HepG2 (cell line): ENCODE measurements around the gene SPATA33. TPM values are rescaled to one million over a fixed set of nuclear protein-coding genes. Genes with fewer than 3 reads are reported as not detected.

ENCODE experiments used
- E2F5 ChIP-seq: sonication (generic); formaldehyde crosslinking; conservative IDR thresholded peaks from 2 replicates; pipeline ENCODE4 v1.4.0; 2020; ENCODE audit warnings: missing genetic modification reagents
- GMEB2 ChIP-seq: IDR thresholded peaks from 2 replicates; pipeline ENCODE4 v1.6.1; 2016; ENCODE audit warnings: missing biosample characterization, missing genetic modification reagents, low read depth
- HDAC2 ChIP-seq: sonication (generic); formaldehyde crosslinking; IDR thresholded peaks from 2 replicates; pipeline ENCODE4 v1.4.0; 2020; ENCODE audit warnings: missing genetic modification reagents
- MED8 ChIP-seq: sonication (generic); formaldehyde crosslinking; IDR thresholded peaks from 2 replicates; pipeline ENCODE4 v1.8.1; 2023; ENCODE audit warnings: mild to moderate bottlenecking, missing genetic modification reagents; ENCODE audit not compliant: insufficient replicate concordance
- MNT ChIP-seq: fragments of 450-650 bp; IDR thresholded peaks from 2 replicates; pipeline ENCODE4 v1.6.1; 2016
- NFE2 ChIP-seq: sonication (generic); formaldehyde crosslinking; IDR thresholded peaks from 2 replicates; pipeline ENCODE4 v1.4.0; 2020; ENCODE audit warnings: missing genetic modification reagents
- NFE2L1 ChIP-seq: sonication (generic); formaldehyde crosslinking; IDR thresholded peaks from 2 replicates; pipeline ENCODE4 v1.4.0; 2020; ENCODE audit warnings: missing genetic modification reagents, mild to moderate bottlenecking, borderline replicate concordance
- NFIC ChIP-seq: IDR thresholded peaks from 2 replicates; pipeline ENCODE4 v1.6.1; 2012; ENCODE audit warnings: mild to moderate bottlenecking, low read length, inconsistent platforms
- NRL ChIP-seq: sonication (generic); formaldehyde crosslinking; IDR thresholded peaks from 2 replicates; pipeline ENCODE4 v1.5.0; 2020; ENCODE audit warnings: missing genetic modification reagents, mild to moderate bottlenecking, moderate library complexity, borderline replicate concordance
- PLRG1 ChIP-seq: fragments of 450-650 bp; conservative IDR thresholded peaks from 2 replicates; pipeline ENCODE4 v1.6.1; 2016
- RFX1 ChIP-seq: fragments of 450-650 bp; IDR thresholded peaks from 2 replicates; pipeline ENCODE4 v1.6.1; 2017
- SIN3B ChIP-seq: fragments of 150-350 bp; IDR thresholded peaks from 2 replicates; pipeline ENCODE4 v1.6.1; 2014; ENCODE audit warnings: low read length
- STAG1 ChIP-seq: sonication (generic); formaldehyde crosslinking; IDR thresholded peaks from 2 replicates; pipeline ENCODE4 v1.4.0; 2020; ENCODE audit warnings: missing genetic modification reagents
- TP53 ChIP-seq: sonication (generic); formaldehyde crosslinking; conservative IDR thresholded peaks from 2 replicates; pipeline ENCODE4 v1.4.0; 2020; ENCODE audit warnings: missing genetic modification reagents
- ZBTB20 ChIP-seq: sonication (generic); formaldehyde crosslinking; IDR thresholded peaks from 2 replicates; pipeline ENCODE4 v1.8.1; 2023; ENCODE audit warnings: missing genetic modification reagents, low read depth, mild to moderate bottlenecking, borderline replicate concordance
- ZEB1 ChIP-seq: IDR thresholded peaks from 2 replicates; pipeline ENCODE4 v1.6.1; 2012; ENCODE audit warnings: mild to moderate bottlenecking, low read depth, inconsistent platforms; ENCODE audit not compliant: insufficient replicate concordance
- ZNF607 ChIP-seq: sonication (generic); formaldehyde crosslinking; IDR thresholded peaks from 2 replicates; pipeline ENCODE4 v1.5.1; 2020; ENCODE audit warnings: missing genetic modification reagents, mild to moderate bottlenecking, borderline replicate concordance
- ZSCAN31 ChIP-seq: sonication (generic); formaldehyde crosslinking; IDR thresholded peaks from 2 replicates; pipeline ENCODE4 v1.5.0; 2020; ENCODE audit warnings: low read depth, mild to moderate bottlenecking, missing genetic modification reagents
- polyA plus RNA-seq, 8 experiments: library from polyadenylated mRNA; depleted of rRNA in 3 of 8; stranded (reverse) in 7 of 8; unstranded in 1 of 8; fragments of >200 nt; fragmentation: Illumina TruSeq in 4 of 8; extraction: Trizol in 4 of 8; gene quantifications; 2 replicates each; pipeline versions ENCODE4 v1.2.1 to v1.2.3, GENCODE V29; 2011 to 2016; ENCODE audit warnings: low read depth in 4 of 8, missing spikeins in 1 of 8, mixed read lengths in 1 of 8; ENCODE audit not compliant: insufficient read depth in 1 of 8
- total RNA-seq, 5 experiments: library from RNA; depleted of rRNA; stranded (reverse); fragments of >200 nt; fragmentation: Illumina TruSeq; extraction: Trizol; gene quantifications; 2 replicates each; pipeline ENCODE4 v1.2.3, GENCODE V29; 2016; ENCODE audit warnings: low read depth in 1 of 5
- TF ChIP-seq, protein P1 (sequence below): sonication (generic); formaldehyde crosslinking; IDR thresholded peaks from 2 replicates; pipeline ENCODE4 v1.9.0; 2022; ENCODE audit warnings: missing genetic modification reagents, mild to moderate bottlenecking, borderline replicate concordance
- TF ChIP-seq, protein P2 (sequence below): sonication (generic); formaldehyde crosslinking; IDR thresholded peaks from 2 replicates; pipeline ENCODE4 v1.8.1; 2022; ENCODE audit warnings: mild to moderate bottlenecking, missing genetic modification reagents

The SPATA33 gene
- total and polyA plus RNA-seq, 2 of the 13 experiments (the other 11 are each of a cell fraction or from before 2014, with no cell fraction given): 5.7 to 11.0 TPM

DNA sequence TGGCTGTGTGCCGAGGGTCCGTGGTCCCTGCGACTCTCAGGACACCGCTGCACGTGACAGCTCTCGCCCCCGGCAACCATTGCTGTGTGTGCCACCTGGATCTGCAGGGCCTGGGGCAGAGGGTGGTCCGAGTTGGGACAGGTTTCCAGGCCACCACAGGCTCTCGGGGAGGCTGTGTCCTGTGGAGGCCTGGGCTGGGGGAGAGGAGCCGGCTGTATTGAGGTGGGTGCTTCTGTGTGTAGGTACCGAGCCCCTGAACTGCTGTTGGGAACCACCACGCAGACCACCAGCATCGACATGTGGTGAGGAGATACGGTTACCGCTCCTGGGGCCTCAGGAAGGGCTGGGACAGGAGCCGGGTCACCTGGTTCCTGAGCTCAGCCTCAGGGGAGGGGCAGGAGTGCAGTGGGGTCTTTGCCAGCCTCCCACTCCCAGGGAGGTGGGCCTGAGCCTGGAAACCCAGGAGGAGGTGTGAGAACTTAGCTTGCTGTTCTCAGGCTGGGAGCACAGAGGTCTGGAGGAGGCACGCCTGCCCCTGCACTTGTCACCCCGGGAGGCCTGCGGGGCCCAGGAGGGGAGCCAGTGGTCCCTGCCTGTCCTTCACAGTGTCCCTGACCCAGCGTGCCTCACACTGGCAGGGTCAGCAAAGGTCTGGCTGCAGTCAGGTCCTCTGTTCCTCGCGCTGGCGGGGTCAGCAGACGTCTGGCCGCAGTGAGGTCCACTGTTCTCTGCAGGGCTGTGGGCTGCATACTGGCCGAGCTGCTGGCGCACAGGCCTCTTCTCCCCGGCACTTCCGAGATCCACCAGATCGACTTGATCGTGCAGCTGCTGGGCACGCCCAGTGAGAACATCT is 36.5 kb downstream of the SPATA33 start (continued):
- no peak for TF ChIP-seq E2F5 (CRISPR knock-in tag)
- no peak; the same call in none of the 2 replicates for TF ChIP-seq HDAC2 (CRISPR knock-in tag)
- TF ChIP-seq MNT: no peak
- TF ChIP-seq STAG1 (CRISPR knock-in tag): no peak
- no peak for TF ChIP-seq GMEB2 (CRISPR knock-in tag)
- no peak for TF ChIP-seq RFX1
- TF ChIP-seq, protein P1, sequence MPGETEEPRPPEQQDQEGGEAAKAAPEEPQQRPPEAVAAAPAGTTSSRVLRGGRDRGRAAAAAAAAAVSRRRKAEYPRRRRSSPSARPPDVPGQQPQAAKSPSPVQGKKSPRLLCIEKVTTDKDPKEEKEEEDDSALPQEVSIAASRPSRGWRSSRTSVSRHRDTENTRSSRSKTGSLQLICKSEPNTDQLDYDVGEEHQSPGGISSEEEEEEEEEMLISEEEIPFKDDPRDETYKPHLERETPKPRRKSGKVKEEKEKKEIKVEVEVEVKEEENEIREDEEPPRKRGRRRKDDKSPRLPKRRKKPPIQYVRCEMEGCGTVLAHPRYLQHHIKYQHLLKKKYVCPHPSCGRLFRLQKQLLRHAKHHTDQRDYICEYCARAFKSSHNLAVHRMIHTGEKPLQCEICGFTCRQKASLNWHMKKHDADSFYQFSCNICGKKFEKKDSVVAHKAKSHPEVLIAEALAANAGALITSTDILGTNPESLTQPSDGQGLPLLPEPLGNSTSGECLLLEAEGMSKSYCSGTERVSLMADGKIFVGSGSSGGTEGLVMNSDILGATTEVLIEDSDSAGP (CRISPR knock-in tag): peak; percentile 58; the same call in 1 of the 2 replicates
- TF ChIP-seq ZSCAN31 (CRISPR knock-in tag): no peak; the same call in 1 of the 2 replicates
- TF ChIP-seq TP53: no peak
- TF ChIP-seq PLRG1: no peak
- TF ChIP-seq ZEB1: no peak
- TF ChIP-seq MED8 (CRISPR knock-in tag): no peak
- TF ChIP-seq SIN3B: no peak
- TF ChIP-seq NRL (CRISPR knock-in tag): no peak
- no peak for TF ChIP-seq NFE2L1 (CRISPR knock-in tag)
- peak; percentile 57; the same call in 1 of the 2 replicates for TF ChIP-seq ZNF607 (CRISPR knock-in tag)
- no peak for TF ChIP-seq ZBTB20
- no peak for TF ChIP-seq NFIC
- TF ChIP-seq NFE2: no peak
- TF ChIP-seq, protein P2, sequence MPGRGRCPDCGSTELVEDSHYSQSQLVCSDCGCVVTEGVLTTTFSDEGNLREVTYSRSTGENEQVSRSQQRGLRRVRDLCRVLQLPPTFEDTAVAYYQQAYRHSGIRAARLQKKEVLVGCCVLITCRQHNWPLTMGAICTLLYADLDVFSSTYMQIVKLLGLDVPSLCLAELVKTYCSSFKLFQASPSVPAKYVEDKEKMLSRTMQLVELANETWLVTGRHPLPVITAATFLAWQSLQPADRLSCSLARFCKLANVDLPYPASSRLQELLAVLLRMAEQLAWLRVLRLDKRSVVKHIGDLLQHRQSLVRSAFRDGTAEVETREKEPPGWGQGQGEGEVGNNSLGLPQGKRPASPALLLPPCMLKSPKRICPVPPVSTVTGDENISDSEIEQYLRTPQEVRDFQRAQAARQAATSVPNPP: no peak
